Adrenal gland (tissue), 12 donors: Measurements from ENCODE around the gene TGIF1. TPM values are rescaled to one million over a fixed set of nuclear protein-coding genes. Genes with fewer than 3 reads are reported as not detected.

Experiments used
- DNase-seq, 7 donors: peaks; one replicate each; pipeline ENCODE4 v3.0.0-alpha.2; 2019 to 2020
- H3K27ac ChIP-seq, 5 donors: fragments of 200-600 bp; sonication (generic) in 4 of 5; 1 replicate in 3 of 5; 2 replicates in 2 of 5; pipeline versions ENCODE4 v1.5.1 to v1.8.0; 2016 to 2020; ENCODE audit warnings: mild to moderate bottlenecking in 1 of 5
- H3K27me3 ChIP-seq: fragments of 200-600 bp; 2 replicates; pipeline ENCODE4 v1.8.0; 2021
- H3K36me3 ChIP-seq, 2 donors: fragments of 200-600 bp; replicated peaks in 1 of 2; 1 replicate in 1 of 2; 2 replicates in 1 of 2; pipeline versions ENCODE4 v1.5.1 to v1.8.0; 2018 to 2022
- H3K4me1 ChIP-seq, 2 donors: fragments of 200-600 bp; replicated peaks in 1 of 2; 1 replicate in 1 of 2; 2 replicates in 1 of 2; pipeline versions ENCODE4 v1.5.1 to v1.8.0; 2018 to 2021
- H3K4me3 ChIP-seq, 4 donors: fragments of 200-600 bp; sonication (generic) in 3 of 4; one replicate each; pipeline ENCODE4 v1.5.1; 2016 to 2018
- H3K9me3 ChIP-seq, 3 donors: fragments of 200-600 bp; sonication (generic) in 1 of 3; replicated peaks in 1 of 3; 1 replicate in 2 of 3; 2 replicates in 1 of 3; pipeline versions ENCODE4 v1.5.1 to v1.8.0; 2016 to 2021
- CTCF ChIP-seq, 6 experiments: fragments of 450-650 bp in 4 of 6; fragments of 200-600 bp in 2 of 6; sonication (generic) in 1 of 6; IDR thresholded peaks; 1 replicate in 5 of 6; 2 replicates in 1 of 6; pipeline versions ENCODE4 v1.5.1 to v1.8.0; 2016 to 2021; ENCODE audit warnings: antibody characterized with exemption in 6 of 6, mild to moderate bottlenecking in 2 of 6, moderate library complexity in 1 of 6
- POLR2A ChIP-seq, 2 donors: fragments of 450-650 bp; IDR thresholded peaks; one replicate each; pipeline ENCODE4 v1.6.1; 2017; ENCODE audit warnings: antibody characterized with exemption in 2 of 2, mild to moderate bottlenecking in 2 of 2, moderate library complexity in 1 of 2
- WGBS, 4 donors: extraction: QIAGEN DNeasy Blood & Tissue Kit in 2 of 4; methylation state at CpG; one replicate each; pipeline versions ENCODE4 v1.1.5 to v1.1.7; 2013 to 2017; 5-methylcytosine and 5-hydroxymethylcytosine counted together
- intact Hi-C, 2 donors: fragments of 100-400 bp; cut with DNase I; formaldehyde crosslinking; loops; one replicate each; pipeline versions ENCODE4 v1.14.1 to v1.15.0; 2022 to 2023
- polyA plus RNA-seq, 3 donors: library from polyadenylated mRNA; stranded (reverse); fragments of 200-250 nt in 2 of 3; fragments of 350-450 nt in 1 of 3; fragmentation: Illumina TruSeq in 1 of 3; extraction: RNeasy Lipid Tissue Mini Kit (QIAGEN cat#74804) in 1 of 3; gene quantifications; one replicate each; pipeline ENCODE4 v1.2.3, GENCODE V29; 2013 to 2014
- total RNA-seq, 9 donors: library from RNA; depleted of rRNA in 4 of 9; stranded (reverse); fragments of >200 nt in 4 of 9; fragments of 120-200 nt in 1 of 9; fragmentation: NEBNext Ultra II Directional in 1 of 9; extraction: Animal tissue kit (Norgen Biotek cat#: 25700) in 1 of 9; gene quantifications; one replicate each; pipeline versions ENCODE4 v1.1.0 to v1.2.4, GENCODE V29; 2013 to 2023
- donor health status: healthy with polysubstance abuse.
- donor health status: Bipolar disorder and iron deficiency.
- donor health status: DM: yes; HTN: yes; CAD: no.
- donor health status: DM: no; HTN: no; CAD: no.
- donor health status: DM: no; HTN: no; CAD: no.
- donor health status: DM: yes; HTN: yes; CAD: no.

Gene TGIF1
- total and polyA plus RNA-seq, 12 donors: 25.7 to 83.1 (median 56.7) TPM

DNA sequence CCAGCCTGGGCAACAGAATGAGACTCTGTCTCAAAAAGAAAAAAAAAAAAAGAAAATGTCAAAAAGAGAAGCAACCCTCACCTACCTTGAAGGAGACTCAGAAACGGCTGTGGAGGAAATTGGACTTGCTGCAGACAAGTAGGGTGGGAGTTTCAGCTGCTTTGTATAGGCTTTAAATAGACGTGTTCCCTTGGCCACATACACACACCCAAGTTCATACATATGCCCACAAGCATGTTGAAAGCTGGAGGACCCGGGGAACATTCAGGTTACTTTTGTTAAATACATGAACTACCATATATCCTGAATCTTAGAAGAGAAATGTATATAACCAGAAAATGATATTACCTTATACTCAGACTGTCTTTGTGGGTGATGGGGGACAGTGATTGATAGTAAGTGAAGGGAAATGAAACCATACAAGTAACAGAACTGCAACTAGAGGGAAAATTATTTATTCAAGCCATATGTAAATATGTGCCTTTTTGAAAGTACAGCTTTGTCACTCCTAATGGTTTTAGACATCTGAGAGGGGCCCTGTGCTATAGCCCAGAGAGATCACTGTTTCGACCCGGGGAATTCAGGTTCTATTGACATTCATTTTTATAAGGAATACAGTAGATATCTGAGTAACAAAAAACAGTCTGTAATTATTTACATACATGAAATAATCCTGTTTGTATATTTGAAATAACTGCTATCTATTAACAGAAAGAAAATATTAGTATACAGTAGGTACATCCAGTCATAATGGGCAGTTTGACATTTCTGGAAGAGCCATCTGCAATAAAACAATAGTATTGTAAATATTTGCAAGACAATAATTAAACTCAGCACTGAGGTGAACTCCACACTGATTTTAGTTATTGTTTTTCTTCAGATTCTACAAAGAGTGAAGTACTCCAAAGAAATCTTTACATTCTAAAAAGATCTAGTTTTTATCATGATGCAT is 48.0 kb upstream of the TGIF1 start:
- no peak for DNase-seq
- H3K27me3 ChIP-seq: no peaks in the 10 kb centered on the region

GRCh38 chr18:3402982-3403451 is 47.0 kb upstream of the TGIF1 start:
- Histone ChIP-seq H3K4me3 (no peak overlapping the region), H3K27me3 (no peaks in the 10 kb centered on the region), H3K27ac (no peak overlapping the region), H3K36me3 (no peaks in the 10 kb centered on the region), H3K9me3 (no peaks in the 10 kb centered on the region), H3K4me1 (no peaks in the 10 kb centered on the region)
- WGBS, 4 donors: 57 to 100% (median 74%) methylated on average over 1 of the region's 1 CpG
- intact Hi-C loops: no loop called here
- no peak for DNase-seq
- TF ChIP-seq POLR2A (IDR thresholded peaks at IDR 0.05): no peak
- no peak for TF ChIP-seq CTCF (IDR thresholded peaks at IDR 0.05)

More for the DNA sequence above, 48.0 kb upstream of the TGIF1 start:
- Histone ChIP-seq H3K36me3 (no peaks in the 10 kb centered on the region), H3K9me3 (no peaks in the 10 kb centered on the region), H3K4me1 (no peaks in the 10 kb centered on the region), H3K27ac (no peak overlapping the region), H3K4me3 (no peak overlapping the region)
- 78 to 82% (median 79%) methylated on average over 5 of the region's 5 CpGs for WGBS, 4 donors
- TF ChIP-seq CTCF (IDR thresholded peaks at IDR 0.05): no peak
- no peak for TF ChIP-seq POLR2A (IDR thresholded peaks at IDR 0.05)
- intact Hi-C loops: no loop called here

GRCh38 chr18:3405713-3406112 is 44.3 kb upstream of the TGIF1 start:
- Histone ChIP-seq H3K36me3 (no peaks in the 10 kb centered on the region), H3K4me1 (no peaks in the 10 kb centered on the region), H3K4me3 (no peak overlapping the region), H3K27ac (no peak overlapping the region), H3K9me3 (no peaks in the 10 kb centered on the region), H3K27me3 (no peaks in the 10 kb centered on the region)
- no peak for TF ChIP-seq POLR2A (IDR thresholded peaks at IDR 0.05)
- WGBS, 4 donors: 44 to 48% (median 46%) methylated on average over 3 of the region's 3 CpGs
- DNase-seq: no peak
- intact Hi-C loops: no loop called here

- 85 to 100% (median 90%) methylated on average over 3 of the region's 3 CpGs for WGBS, 4 donors
- H3K4me1 ChIP-seq: no peaks in the 10 kb centered on the region
- no peak overlapping the region for H3K4me3 ChIP-seq
- intact Hi-C loops: no loop called here
- no peaks in the 10 kb centered on the region for H3K36me3 ChIP-seq
- H3K27me3 ChIP-seq: no peaks in the 10 kb centered on the region
- no peak for TF ChIP-seq CTCF (IDR thresholded peaks at IDR 0.05)
- TF ChIP-seq POLR2A (IDR thresholded peaks at IDR 0.05): no peak
- no peak overlapping the region for H3K27ac ChIP-seq
- no peak for DNase-seq
- H3K9me3 ChIP-seq: no peaks in the 10 kb centered on the region
Measured at GRCh38 chr18:3408107-3408506, 41.9 kb upstream of the TGIF1 start.
